Right lobe of liver (tissue), 4 donors: Measurements from ENCODE around the gene SGCD.

Experiments
- CTCF ChIP-seq, 4 donors: fragments of 200-600 bp in 3 of 4; fragments of 450-650 bp in 1 of 4; IDR thresholded peaks; one replicate each; pipeline versions ENCODE4 v1.5.1 to v1.8.0; 2016 to 2022; ENCODE audit warnings: antibody characterized with exemption in 4 of 4, mild to moderate bottlenecking in 2 of 4
- POLR2A ChIP-seq: fragments of 450-650 bp; IDR thresholded peaks from one replicate; pipeline ENCODE4 v1.6.1; 2017; ENCODE audit warnings: antibody characterized with exemption, mild to moderate bottlenecking
- donor health status: DM: no; HTN: no; CAD: no.
- donor health status: DM: no; HTN: no; CAD: no.
- donor health status: DM: no; HTN: yes; CAD: no.

GRCh38 chr5:156783092-156783491, 456.1 kb downstream of the SGCD start:
- TF ChIP-seq POLR2A, result no peak
- TF ChIP-seq CTCF (IDR thresholded peaks at IDR 0.05), result no peak
